Measurements from ENCODE around the gene HTRA1. TPM values are rescaled to one million over a fixed set of nuclear protein-coding genes. Genes with fewer than 3 reads are reported as not detected.

Gene HTRA1
- total and polyA plus RNA-seq, 2 of the 4 experiments (the other 2 are of a cell fraction), result 28.5 to 108 TPM

- dilution Hi-C loops (cut with HindIII; ENCODE audit: low sequenced_read_pairs, unreplicated experiment) (no loop called here), in situ Hi-C loops (cut with MboI; ENCODE audit: low sequenced_read_pairs) (no loop called here), intact Hi-C loops (cut with micrococcal nuclease) (loop anchor here (2.0 kb wide), 1 partner anchor 36 kb away; no protein-coding TSS in a partner anchor)
- no peaks in the 10 kb centered on the region for H3K27me3 ChIP-seq (ENCODE audit: control insufficient read depth, insufficient read depth, low read length)
- no peak overlapping the region for H2BK15ac ChIP-seq (ENCODE audit: low read depth, low read length)
- peaks cover 8% of the 10 kb centered on the region for H4K20me1 ChIP-seq (ENCODE audit: insufficient read depth, low read length)
- peaks cover 20% of the 10 kb centered on the region for H3K36me3 ChIP-seq (ENCODE audit: control insufficient read depth, insufficient read depth, low read length)
- no peak overlapping the region for H3K4me3 ChIP-seq (ENCODE audit: insufficient read depth, low read depth, low read length)
- H3K4me1 ChIP-seq (ENCODE audit: control insufficient read depth, insufficient read depth, low read length), result peaks cover 6% of the 10 kb centered on the region
- no peak overlapping the region for H3K4me2 ChIP-seq (ENCODE audit: low read depth, low read length)
- no peak overlapping the region for H3K9ac ChIP-seq (ENCODE audit: low read depth, low read length)
- H3K56ac ChIP-seq (ENCODE audit: extremely low read depth, insufficient read depth, low read length), result no peak overlapping the region
- TF ChIP-seq POLR2A (IDR thresholded peaks at IDR 0.05; ENCODE audit: low read depth, low read length) (no peak), BHLHE40 (IDR thresholded peaks at IDR 0.05; ENCODE audit: low read depth, low read length) (no peak), USF2 (IDR thresholded peaks at IDR 0.05; ENCODE audit: low read depth, low read length) (no peak), CHD1 (IDR thresholded peaks at IDR 0.05; ENCODE audit: low read depth, low read length) (no peak), FOS (IDR thresholded peaks at IDR 0.05; ENCODE audit: low read depth, low read length) (no peak), MXI1 (IDR thresholded peaks at IDR 0.05; ENCODE audit: borderline replicate concordance, low read depth, low read length) (no peak), CTCF (conservative IDR thresholded peaks at IDR 0.05; ENCODE audit: low read depth, low read length) (no peak), RCOR1 (IDR thresholded peaks at IDR 0.05; ENCODE audit: insufficient replicate concordance, low read length) (no peak)
- ChIA-PET POLR2A (ENCODE audit: unreplicated experiment) (interaction anchor here (0.5 kb wide), 1 partner anchor 66 kb away, joined by 3 read pairs; no protein-coding TSS in a partner anchor), CTCF (interaction anchor here (0.5 kb wide), 1 partner anchor 13 kb away, joined by 4 read pairs; no protein-coding TSS in a partner anchor)
- no peak overlapping the region for H4K5ac ChIP-seq (ENCODE audit: low read depth, low read length)
- H2BK5ac ChIP-seq (ENCODE audit: low read depth, low read length, poor library complexity, severe bottlenecking), result no peak overlapping the region
- no peak overlapping the region for H2BK120ac ChIP-seq (ENCODE audit: low read depth, low read length)
- no peaks in the 10 kb centered on the region for H3K9me3 ChIP-seq (ENCODE audit: control insufficient read depth, insufficient read depth, low read length)
- WGBS, 2 experiments (ENCODE audit: extremely low coverage in 2 of 2, insufficient read length in 1 of 2), result 100% methylated on average over 3 of the region's 5 CpGs; no CpG with 5 or more reads in 1 of the 2 experiments
- H2BK20ac ChIP-seq (ENCODE audit: low read depth, low read length), result no peak overlapping the region
- no peak overlapping the region for H3K4ac ChIP-seq (ENCODE audit: low read depth, low read length)
- H2AFZ ChIP-seq (replicated peaks; ENCODE audit: low read length, poor library complexity), result peak overlapping the region; percentile 83
- no peak overlapping the region for H2AK9ac ChIP-seq (replicated peaks; ENCODE audit: low read depth, low read length, poor library complexity)
- BruUV-seq (replicated peaks), result no TSS peak
- H3K18ac ChIP-seq (ENCODE audit: low read depth, low read length), result no peak overlapping the region
- H3K9me1 ChIP-seq (ENCODE audit: insufficient read depth, low read length), result no peaks in the 10 kb centered on the region; the same call in 1 of the 2 replicates
- ATAC-seq (ENCODE audit: low read depth) (no peak), DNase-seq (no peak)
- H3K23ac ChIP-seq (ENCODE audit: low read depth, low read length), result no peak overlapping the region
- H3K79me1 ChIP-seq (ENCODE audit: low read depth in 1 of 2, low read length in 2 of 2), result no peaks in the 10 kb centered on the region; a peak in 1 of 4 replicates
- no peak overlapping the region for H2AK5ac ChIP-seq (ENCODE audit: low read depth, low read length)
- no peak overlapping the region for H4K8ac ChIP-seq (ENCODE audit: low read depth in 2 of 2, low read length in 2 of 2)
- no peak overlapping the region for H4K91ac ChIP-seq (ENCODE audit: insufficient read depth, low read depth, low read length)
- H3K27ac ChIP-seq (ENCODE audit: insufficient read depth, low read length), result no peak overlapping the region
- H3K14ac ChIP-seq (replicated peaks; ENCODE audit: low read depth, low read length), result no peak overlapping the region
Measured at GRCh38 chr10:122505011-122505410, 43.7 kb downstream of the HTRA1 start.

Measured in IMR-90 (cell line).